Endothelial cell (in vitro differentiated cells): Measurements from ENCODE around the gene CCL13. TPM values are rescaled to one million over a fixed set of nuclear protein-coding genes. Genes with fewer than 3 reads are reported as not detected.

Source experiments
- DNase-seq: peaks from one replicate; pipeline ENCODE4 v3.0.0; 2021; ENCODE audit warnings: low spot score
- H3K27ac Mint-ChIP-seq: one replicate; pipeline ENCODE4 v1.8.0; 2021; ENCODE audit warnings: mixed read lengths, inconsistent platforms; ENCODE audit not compliant: unreplicated experiment
- H3K27me3 Mint-ChIP-seq: one replicate; pipeline ENCODE4 v1.8.0; 2021; ENCODE audit warnings: mild to moderate bottlenecking, moderate library complexity, mixed read lengths, inconsistent platforms; ENCODE audit not compliant: unreplicated experiment
- H3K36me3 Mint-ChIP-seq: one replicate; pipeline ENCODE4 v1.8.0; 2021; ENCODE audit warnings: mild to moderate bottlenecking, low read depth, mixed read lengths, inconsistent platforms; ENCODE audit not compliant: unreplicated experiment
- H3K4me1 Mint-ChIP-seq: one replicate; pipeline ENCODE4 v1.8.0; 2021; ENCODE audit warnings: mild to moderate bottlenecking, mixed read lengths, inconsistent platforms; ENCODE audit not compliant: unreplicated experiment
- H3K4me3 Mint-ChIP-seq: one replicate; pipeline ENCODE4 v1.8.0; 2021; ENCODE audit warnings: mild to moderate bottlenecking, mixed read lengths, inconsistent platforms; ENCODE audit not compliant: unreplicated experiment
- H3K9me3 Mint-ChIP-seq: one replicate; pipeline ENCODE4 v1.8.0; 2021; ENCODE audit warnings: mixed read lengths, inconsistent platforms; ENCODE audit not compliant: unreplicated experiment
- total RNA-seq: library from RNA; stranded (reverse); fragmentation: NEBNext Ultra II Directional; extraction: Animal tissue kit (Norgen Biotek cat#: 25700); gene quantifications from one replicate; pipeline ENCODE4 v1.2.1, GENCODE V29; 2021; ENCODE audit not compliant: unreplicated experiment
- TF ChIP-seq, protein P1 (sequence below): fragments of 200-600 bp; sonication (generic); IDR thresholded peaks from one replicate; pipeline ENCODE4 v1.5.0; 2021; ENCODE audit warnings: antibody characterized with exemption; ENCODE audit not compliant: unreplicated experiment

The CCL13 gene
- total RNA-seq, 1 donor from 2014 or later: not detected

DNA sequence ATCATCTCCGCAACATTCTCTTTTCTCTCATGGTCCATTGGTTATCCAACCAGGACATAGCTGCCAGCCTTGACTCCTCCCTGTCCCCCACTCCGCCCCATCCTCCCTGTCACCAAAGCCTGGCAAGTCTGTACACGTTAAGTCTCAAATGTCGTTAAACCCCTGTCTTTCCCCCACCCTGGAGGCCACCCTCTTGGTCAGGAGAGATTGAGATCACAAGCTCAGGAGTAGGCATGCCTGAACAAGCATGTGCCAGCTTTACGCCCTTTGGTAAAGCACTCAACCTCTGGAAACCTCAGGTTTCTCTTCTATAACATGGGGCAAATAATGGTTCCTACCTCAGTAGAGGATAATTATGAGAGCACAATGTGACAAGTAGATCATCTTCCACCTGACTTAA lies 44.9 kb downstream of the CCL13 start:
- Mint-ChIP-seq H3K36me3 (no peaks in the 10 kb centered on the region), H3K9me3 (no peaks in the 10 kb centered on the region), H3K27me3 (peaks cover 3% of the 10 kb centered on the region), H3K27ac (no peak overlapping the region), H3K4me1 (no peaks in the 10 kb centered on the region), H3K4me3 (no peak overlapping the region)
- DNase-seq: no peak
- TF ChIP-seq, protein P1, sequence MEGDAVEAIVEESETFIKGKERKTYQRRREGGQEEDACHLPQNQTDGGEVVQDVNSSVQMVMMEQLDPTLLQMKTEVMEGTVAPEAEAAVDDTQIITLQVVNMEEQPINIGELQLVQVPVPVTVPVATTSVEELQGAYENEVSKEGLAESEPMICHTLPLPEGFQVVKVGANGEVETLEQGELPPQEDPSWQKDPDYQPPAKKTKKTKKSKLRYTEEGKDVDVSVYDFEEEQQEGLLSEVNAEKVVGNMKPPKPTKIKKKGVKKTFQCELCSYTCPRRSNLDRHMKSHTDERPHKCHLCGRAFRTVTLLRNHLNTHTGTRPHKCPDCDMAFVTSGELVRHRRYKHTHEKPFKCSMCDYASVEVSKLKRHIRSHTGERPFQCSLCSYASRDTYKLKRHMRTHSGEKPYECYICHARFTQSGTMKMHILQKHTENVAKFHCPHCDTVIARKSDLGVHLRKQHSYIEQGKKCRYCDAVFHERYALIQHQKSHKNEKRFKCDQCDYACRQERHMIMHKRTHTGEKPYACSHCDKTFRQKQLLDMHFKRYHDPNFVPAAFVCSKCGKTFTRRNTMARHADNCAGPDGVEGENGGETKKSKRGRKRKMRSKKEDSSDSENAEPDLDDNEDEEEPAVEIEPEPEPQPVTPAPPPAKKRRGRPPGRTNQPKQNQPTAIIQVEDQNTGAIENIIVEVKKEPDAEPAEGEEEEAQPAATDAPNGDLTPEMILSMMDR: no peak

DNA sequence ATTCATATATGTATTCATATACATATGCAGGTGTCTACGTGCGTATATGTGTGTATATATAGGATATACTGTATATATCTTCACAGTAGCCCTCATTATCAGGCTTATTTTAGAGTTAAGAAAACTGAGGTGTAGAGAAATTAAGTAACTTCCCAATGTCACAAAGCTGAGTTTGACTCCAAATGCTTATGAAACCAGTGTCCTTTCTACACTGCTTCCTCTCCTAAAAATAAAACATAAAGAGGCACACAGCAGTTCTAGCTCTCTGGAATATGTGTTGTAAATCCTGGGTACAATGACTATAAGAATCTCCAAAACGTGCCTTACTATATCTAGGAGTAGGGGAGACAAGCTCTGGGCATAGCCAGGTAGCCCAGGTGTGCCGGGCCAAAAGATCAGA lies 46.7 kb downstream of the CCL13 start:
- no peak for DNase-seq
- no peak overlapping the region for H3K27ac Mint-ChIP-seq
- no peak overlapping the region for H3K4me3 Mint-ChIP-seq
- H3K9me3 Mint-ChIP-seq: no peaks in the 10 kb centered on the region
- TF ChIP-seq, protein P1: no peak
- H3K4me1 Mint-ChIP-seq: no peaks in the 10 kb centered on the region
- no peaks in the 10 kb centered on the region for H3K36me3 Mint-ChIP-seq
- peaks cover 7% of the 10 kb centered on the region for H3K27me3 Mint-ChIP-seq

DNA sequence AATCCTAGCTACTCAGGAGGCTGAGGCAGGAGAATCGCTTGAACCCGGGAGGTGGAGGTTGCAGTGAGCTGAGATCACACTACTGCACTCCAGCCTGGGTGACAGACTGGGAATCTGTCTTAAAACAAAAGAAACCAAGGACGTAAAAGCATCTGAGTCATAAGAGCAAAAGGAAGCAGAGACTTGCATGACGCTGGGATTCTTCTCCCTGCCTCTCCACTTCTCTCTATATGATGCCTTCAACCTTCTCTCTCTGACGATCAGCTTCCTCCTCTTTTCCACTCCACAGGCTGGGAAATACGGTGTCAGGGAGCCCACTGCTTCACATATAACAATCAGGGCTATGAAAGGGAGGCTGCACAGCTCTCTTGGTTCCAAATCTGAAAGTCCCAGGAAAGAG lies 49.9 kb downstream of the CCL13 start:
- H3K27ac Mint-ChIP-seq: no peak overlapping the region
- peaks cover 10% of the 10 kb centered on the region for H3K27me3 Mint-ChIP-seq
- DNase-seq: no peak
- H3K4me1 Mint-ChIP-seq: no peaks in the 10 kb centered on the region
- H3K4me3 Mint-ChIP-seq: no peak overlapping the region
- H3K9me3 Mint-ChIP-seq: no peaks in the 10 kb centered on the region
- TF ChIP-seq, protein P1: no peak
- H3K36me3 Mint-ChIP-seq: no peaks in the 10 kb centered on the region

Other genes with a start within 250 kb of the CCL13 start
- gene CCL2, start 101.2 kb upstream of the CCL13 start, total RNA-seq: 1.4 TPM
- gene CCL7, start 86.3 kb upstream of the CCL13 start, total RNA-seq: not detected
- gene CCL11, start 70.7 kb upstream of the CCL13 start, total RNA-seq: not detected
- gene CCL8, start 37.0 kb upstream of the CCL13 start, total RNA-seq: not detected
- not detected for gene CCL1, start 6.8 kb downstream of the CCL13 start, total RNA-seq
- 0.08 TPM for gene TMEM132E, start 223.1 kb downstream of the CCL13 start, total RNA-seq